Activated CD8-positive, alpha-beta memory T cell treated with anti-CD3 and anti-CD28 coated beads, Interleukin-2, amount 50 U/mL, for 1 hour (primary cell): ENCODE results near the gene MARVELD3.
"Not testable (repeated sequence)": the region's sequence is repeated elsewhere in the genome, so short reads cannot be mapped to it uniquely, and the experiment has no call there.

ENCODE experiments used
- DNase-seq: peaks from one replicate; pipeline ENCODE4 v3.0.0-alpha.2; 2020; ENCODE audit errors: extremely low read depth

MARVELD3 gene, protein sequence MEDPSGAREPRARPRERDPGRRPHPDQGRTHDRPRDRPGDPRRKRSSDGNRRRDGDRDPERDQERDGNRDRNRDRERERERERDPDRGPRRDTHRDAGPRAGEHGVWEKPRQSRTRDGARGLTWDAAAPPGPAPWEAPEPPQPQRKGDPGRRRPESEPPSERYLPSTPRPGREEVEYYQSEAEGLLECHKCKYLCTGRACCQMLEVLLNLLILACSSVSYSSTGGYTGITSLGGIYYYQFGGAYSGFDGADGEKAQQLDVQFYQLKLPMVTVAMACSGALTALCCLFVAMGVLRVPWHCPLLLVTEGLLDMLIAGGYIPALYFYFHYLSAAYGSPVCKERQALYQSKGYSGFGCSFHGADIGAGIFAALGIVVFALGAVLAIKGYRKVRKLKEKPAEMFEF

DNA sequence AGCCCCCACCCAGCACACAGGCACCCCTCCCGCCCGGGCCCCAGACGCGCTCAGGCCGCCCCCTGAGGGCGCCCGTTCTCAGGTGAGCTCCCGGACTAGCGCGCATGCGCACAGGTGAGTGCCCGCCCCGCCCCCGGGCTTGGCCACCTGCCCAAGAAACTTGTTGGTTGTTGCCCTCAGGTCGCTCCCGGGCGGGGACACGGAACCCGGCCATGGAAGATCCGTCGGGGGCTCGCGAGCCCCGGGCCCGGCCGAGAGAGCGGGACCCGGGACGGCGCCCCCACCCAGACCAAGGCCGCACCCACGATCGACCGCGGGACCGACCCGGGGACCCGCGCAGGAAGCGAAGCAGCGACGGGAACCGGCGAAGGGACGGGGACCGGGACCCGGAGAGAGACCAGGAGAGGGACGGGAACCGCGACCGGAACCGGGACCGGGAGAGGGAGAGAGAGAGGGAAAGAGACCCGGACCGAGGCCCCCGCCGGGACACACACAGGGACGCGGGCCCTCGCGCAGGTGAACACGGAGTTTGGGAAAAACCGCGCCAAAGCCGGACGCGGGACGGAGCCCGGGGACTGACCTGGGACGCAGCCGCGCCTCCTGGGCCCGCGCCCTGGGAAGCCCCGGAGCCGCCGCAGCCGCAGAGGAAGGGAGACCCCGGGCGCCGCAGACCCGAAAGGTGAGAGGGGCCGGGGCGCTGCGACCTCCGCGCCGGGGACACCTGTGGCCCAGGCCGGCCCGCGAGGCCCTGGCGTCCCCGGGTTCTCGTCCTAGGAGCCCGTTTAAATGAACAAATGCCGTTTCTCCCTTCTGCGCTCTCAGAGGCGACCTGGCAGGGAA lies at the start of gene MARVELD3:
MARVELD3 (plus strand) TSS at position 167 of the 840 bp plus-strand sequence; CDS start at position 213, 46 bp downstream.
- no peak for DNase-seq

DNA sequence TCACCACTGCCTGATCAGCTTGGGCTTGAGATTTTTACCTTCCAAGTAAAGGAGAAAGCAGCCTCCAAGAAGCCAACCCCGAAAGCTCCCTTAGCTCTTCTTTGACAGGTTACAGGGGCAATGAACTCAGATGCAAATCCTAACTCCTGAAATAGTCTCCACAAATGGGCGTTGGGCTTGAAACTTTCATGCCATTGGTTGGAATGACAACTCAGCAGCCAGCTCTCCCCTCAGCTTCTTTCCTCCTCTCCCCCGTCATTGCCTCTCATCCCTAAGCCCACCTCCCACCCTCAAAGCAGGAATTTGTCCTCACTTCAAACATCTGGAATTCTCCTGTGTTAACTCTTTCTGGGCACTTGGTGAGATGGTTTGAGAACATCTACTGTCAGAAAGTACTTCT lies 49.0 kb upstream of the MARVELD3 start, which contains the start of gene TAT:
TAT (minus strand) TSS at position 122 of the 400 bp plus-strand sequence. CDS start 677 bp downstream, outside the sequence.
- no peak for DNase-seq

DNA sequence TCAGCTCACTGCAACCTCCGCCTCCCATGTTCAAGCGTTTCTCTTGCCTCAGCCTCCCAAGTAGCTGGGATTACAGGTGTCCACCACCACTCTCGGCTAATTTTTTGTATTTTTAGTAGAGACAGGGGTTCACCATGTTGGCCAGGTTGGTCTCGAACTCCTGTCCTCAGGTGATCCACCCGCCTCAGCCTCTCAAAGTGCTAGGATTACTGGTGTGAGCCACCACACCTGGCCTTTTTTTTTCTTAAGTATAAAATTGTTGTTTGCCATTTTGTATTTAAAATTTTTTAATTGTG lies 43.5 kb upstream of the MARVELD3 start:
- DNase-seq, result not testable (repeated sequence)

DNA sequence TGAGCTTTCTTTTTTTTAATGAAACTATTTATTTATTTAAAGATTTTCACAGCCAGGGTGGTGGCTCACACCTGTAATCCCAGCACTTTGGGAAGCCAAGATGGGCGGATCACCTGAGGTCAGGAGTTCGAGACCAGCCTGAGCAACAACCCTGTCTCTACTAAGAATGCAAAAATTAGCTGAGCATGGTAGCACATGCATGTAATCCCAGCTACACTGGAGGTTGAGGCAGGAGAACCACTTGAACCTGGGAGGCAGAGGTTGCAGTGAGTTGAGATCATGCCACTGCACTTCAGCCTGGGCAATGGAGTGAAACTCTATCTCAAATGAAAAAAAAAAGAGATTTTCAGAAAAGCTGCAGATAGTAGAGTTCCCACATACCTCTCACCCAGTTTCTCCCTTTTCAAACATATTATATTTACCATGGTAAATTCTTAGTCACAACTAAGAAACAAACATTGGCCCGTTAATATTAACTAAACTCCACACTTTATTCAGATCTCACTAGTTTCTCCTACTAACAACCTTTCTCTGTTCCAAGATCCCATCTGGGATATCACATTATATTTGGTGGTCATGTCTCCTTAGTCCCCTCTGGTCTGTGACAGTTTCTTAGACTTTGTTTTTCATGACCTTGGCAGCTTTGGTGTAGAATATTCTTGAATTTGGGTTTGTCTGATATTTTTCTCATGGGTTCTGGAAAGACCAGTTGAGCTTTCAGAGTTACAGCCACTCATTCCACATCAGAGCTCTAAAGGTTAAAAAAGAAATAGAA lies 41.3 kb upstream of the MARVELD3 start:
- no peak for DNase-seq

DNA sequence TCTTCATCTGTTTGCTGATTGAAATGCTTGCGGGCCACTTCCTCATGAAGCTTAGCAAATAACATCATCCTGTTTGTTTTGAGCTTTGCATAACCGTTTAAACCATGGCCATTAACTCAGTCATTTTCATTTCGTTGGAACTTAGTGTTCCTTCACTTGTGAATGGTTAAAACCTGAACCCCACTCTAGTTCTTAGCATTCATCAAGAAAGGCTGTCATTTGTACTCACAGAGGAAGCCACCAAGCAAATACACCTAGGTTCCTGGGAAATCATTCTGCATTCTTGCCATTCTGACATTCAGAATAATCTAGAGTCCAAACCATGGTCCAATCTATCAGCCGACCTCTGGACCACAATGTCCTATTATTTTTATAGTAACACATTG lies 40.7 kb upstream of the MARVELD3 start:
- DNase-seq, result no peak

DNA sequence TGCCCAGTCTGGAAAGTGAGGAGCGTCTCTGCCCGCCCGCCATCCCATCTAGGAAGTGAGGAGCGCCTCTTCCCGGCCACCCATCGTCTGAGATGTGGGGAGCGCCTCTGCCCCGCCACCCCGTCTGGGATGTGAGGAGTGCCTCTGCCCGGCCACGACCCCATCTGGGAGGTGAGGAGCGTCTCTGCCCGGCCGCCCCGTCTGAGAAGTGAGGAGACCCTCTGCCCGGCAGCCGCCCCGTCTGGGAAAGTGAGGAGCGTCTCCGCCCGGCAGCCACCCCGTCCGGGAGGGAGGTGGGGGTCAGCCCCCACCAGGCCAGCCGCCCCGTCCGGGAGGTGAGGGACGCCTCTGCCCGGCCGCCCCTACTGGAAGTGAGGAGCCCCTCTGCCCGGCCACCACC lies 36.6 kb upstream of the MARVELD3 start:
- DNase-seq, result not testable (repeated sequence)

DNA sequence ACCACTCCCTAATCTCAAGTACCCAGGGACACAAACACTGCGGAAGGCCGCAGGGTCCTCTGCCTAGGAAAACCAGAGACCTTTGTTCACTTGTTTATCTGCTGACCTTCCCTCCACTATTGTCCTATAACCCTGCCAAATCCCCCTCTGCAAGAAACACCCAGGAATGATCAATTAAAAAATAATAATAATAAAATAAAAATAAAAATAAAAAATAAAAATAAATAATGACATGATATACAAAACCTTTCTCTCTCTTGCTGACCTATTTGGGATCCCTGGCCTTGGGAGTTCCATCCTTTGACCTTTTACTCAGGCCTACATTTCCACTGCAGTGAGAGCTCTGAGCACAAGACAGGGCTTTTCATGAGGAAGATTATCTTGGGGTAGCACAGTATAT lies 35.9 kb upstream of the MARVELD3 start:
- not testable (repeated sequence) for DNase-seq

DNA sequence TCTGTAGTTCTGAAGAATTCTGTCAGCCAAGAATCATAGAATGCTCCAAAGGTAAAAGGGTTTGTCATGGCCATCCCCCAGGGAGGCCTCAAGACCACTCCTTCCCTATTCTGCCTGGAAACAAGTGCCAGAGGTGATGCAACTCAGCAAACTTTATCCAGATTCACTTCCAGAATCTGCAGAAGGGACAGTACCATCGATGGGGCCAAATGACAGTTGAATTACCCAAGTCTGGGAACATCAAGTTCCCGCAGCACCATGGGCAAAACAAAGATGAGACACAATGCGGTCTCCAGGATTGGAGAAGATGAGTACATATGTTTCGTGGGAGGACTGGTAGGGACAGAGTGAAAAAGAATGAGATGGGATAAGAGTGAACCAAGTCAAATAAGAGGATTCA lies 35.4 kb upstream of the MARVELD3 start:
- DNase-seq, result no peak

DNA sequence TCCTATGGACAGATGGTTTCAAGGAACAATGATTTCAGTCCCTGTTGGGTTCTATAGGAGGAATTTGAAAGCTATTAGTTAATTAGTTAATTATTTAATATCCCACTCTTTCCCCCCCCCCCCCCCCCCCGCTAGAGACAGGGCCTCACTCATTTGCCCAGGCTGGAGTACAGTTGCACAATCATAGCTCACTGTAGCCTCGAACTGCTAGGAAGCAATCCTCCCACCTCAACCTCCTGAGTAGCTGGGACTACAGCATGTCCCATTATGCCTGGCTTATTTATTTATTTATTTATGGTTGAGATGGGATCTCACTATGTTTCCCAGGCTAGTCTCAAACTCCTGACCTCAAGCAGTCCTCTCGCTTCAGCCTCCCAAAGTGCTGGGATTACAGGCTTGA lies 34.1 kb upstream of the MARVELD3 start:
- no peak for DNase-seq

DNA sequence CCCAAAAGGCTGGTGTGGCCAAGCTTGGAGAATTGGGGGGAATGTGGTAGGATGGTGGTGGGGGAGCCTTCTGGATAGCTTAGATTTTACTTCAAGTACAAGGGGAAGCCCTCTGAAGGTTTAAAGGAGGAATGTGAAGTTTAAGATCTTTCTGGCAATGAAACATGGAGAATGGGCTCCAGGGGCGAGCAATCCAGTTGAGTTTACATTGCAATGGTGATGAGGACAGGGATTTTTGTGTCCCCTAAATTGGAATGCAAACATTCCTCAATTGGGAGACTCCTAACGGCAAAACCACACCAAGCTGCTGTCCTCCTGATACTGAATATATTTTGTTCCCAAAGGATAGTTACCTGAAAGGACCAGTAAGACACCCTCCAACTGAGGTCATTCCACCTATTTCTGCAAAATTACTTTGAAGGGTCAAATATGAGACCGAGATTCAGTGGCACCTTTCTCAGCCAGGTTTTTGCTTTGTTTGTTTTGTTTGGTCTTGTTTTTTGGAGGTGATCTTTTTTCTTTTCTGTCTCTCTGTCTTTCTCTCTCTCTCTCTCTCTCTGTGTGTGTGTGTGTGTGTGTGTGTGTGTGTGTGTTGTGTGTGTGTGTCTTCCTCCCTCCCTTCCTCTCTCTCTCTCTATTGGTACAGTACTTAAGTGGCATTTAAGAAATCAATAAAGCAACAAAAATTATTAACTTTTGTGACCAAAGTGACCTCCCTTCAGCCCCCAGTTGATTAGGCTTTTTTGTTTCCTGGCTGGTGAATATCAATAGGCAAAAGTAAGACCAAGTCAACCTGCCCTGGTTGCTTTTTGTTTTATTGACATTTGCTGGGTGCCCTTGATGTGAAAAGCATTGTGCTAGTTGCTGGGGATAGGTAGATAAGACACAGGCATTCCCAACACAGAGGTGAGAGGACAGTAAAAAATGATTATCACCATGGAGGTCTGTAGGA lies 32.7 kb upstream of the MARVELD3 start:
- DNase-seq, result no peak

DNA sequence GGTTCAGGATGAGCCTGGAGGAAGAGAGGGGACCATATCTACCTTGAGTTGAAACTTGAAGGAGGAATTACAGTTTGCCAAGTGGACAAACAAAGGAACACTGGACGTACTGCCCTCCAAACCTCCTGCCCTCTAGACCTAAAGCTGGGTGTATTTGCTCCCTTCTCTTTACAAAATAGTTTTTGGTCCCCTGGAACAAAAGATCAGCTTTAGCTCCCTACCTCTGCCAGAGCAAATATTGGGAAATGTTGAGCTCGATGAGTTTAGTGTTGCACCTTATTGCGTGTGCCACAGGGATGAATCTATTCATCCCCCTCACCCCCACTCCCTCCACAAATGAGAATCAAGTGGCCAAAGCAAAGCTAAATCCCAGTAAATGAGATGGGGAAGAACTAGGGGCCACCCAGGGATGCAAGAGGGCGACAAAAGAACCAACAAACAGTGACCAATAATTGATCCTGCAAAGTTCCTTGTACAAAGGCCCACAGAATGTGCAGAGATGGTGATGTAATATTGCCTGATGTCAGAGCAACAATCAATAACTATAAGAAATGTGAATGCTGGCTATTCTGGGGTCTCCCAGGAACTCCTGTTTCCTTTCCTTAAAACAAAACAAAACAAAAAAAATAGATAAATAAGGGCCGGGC lies 31.9 kb upstream of the MARVELD3 start:
- no peak for DNase-seq

DNA sequence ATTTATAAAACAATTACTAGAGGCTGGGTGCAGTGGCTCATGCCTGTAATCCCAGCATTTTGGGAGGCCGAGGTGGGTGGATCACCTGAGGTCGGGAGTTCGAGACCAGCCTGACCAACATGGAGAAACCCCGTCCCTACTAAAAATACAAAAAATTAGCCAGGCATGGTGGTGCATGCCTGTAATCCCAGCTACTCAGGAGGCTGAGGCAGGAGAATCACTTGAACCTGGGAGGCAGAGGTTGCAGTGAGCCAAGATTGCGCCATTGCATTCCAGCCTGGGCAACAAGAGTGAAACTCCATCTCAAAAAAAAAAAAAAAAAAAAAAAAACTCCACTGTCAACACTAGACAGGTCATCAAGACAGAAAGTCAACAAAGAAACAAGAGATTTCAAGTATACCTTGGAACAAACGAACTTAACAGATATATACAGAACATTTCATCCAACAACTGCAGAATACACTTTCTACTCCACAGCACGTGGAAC lies 30.6 kb upstream of the MARVELD3 start:
- DNase-seq, result not testable (repeated sequence)

DNA sequence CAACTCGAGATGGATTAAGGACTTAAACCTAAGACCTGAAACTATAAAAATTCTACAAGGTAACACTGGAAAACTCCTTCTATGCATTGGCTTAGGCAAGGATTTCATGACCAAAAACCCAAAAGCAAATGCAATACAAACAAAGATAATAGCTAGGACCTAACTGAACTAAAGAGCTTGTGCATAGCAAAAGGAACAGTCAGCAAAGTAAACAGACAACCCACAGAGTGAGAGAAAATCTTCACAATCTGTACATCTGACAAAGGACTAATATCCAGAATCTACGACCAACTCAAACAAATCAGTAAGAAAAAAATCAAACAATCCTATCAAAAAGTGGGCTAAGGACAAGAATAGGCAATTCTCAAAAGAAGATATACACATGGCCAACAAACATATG lies 27.6 kb upstream of the MARVELD3 start:
- not testable (repeated sequence) for DNase-seq

DNA sequence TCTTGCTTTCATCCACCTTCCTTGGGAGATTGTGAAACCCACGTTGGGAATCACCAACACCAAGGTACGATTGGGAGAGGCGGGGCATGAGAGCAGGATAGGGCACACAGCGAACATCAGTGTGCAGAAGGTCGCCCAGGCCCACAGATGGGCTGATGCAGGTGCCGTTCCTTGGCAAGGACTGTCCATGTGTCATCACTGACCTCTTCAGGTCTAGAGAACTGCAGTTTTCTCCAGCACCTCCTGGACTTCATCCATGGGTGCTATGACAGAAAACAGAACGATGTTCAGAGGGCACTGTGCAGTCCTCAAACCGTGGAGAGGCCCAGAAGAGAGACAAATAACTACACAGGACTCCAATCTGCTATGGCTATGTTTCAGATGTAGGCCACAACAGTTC lies 25.2 kb upstream of the MARVELD3 start:
- no peak for DNase-seq

DNA sequence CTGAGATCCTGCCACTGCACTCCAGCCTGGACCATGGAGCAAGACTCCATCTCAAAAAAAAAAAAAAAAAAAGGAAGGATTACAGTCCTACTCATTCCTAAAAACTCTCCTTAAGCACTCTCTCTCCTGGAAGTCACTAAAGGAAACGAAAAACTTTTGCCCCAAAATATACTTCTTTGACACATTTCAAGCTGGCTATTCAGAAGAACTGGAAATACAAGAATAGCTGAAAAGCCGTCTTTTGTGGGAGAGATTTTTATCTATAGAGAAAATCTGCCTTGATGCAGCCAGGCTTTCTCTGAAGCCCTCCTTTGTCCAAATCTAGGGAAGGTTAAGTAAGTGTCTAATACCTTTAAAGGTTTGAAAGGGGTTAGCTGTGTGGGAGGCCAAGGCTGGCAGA lies 16.9 kb upstream of the MARVELD3 start:
- DNase-seq, result no peak

DNA sequence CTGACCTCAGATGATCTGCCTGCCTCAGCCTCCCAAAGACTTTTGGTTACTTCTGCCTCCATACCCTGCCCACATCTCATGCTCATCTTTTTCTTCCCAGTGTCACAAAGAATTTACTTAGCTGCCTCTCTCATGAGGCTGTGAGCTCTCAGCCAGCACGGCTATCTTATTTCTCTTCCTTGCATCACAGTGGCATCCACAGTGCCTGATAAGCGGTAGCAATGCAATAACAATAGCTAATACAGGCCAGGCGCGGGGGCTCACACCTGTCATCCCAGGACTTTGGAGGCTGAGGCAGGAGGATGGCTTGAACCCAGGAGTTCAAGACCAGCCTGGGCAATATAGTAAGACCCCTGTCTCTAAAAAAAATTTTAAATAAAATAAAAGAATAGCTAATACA lies 15.5 kb upstream of the MARVELD3 start:
- no peak for DNase-seq

DNA sequence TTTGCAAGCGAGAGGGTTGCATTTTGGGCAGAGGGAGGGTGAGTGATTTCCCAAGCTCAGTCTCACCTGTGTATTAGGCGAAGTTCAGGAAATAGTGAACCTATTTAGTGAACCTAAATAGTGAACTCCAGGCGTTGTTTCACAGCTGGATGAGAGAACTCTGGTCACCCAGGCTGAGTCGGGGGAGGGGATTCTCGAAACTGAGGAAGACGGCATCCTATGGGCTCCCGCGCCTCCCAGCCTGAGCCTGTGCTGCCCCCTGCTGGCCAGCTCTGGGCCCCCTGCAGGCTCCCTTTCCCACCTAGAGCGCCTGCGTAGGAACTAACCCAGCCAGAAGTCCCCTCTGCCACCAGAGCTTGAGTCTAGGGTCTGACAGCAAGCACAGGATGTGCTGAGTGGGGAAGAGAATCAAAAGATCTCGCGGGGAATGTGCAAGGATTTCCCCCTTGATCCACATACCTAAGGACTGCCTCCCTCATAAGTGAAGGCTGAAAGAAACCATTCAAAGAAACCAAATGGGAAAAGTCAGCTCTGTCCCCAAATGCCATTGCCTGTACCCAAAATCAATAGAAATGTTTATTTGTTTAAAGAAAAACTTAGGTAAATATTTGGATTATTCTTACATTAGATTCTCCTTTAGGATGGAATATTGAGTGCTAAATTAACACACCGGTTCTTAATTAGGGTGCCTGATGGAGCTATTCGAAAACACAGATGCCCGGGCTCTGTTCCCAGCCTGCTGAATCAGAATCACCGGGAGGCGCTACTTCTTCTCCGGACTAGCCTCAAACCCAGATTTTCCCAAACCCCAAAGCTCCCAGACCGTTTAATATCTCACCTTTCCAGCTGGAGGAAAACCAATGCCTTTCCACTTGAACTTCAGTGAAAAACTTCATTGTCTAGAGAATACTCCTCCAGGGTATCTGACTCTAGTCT lies 14.8 kb upstream of the MARVELD3 start:
- peak; percentile 33 for DNase-seq

DNA sequence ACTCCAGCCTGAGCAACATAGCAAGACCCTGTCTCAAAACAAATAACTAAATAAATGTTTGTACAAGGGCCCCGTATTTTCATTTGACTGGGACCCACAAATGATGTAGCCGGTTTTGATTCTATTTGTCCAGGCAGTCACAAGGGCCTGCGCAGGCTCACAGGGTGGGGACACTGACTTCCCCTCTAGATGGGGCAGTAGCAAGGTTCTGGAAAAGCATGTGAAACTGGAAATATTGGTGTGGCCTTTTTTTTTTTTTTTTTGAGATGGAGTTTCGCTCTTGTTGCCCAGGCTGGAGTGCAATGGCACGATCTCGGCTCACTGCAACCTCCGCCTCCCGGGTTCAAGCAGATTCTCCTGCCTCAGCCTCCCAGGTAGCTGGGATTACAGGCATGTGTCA lies 11.0 kb upstream of the MARVELD3 start:
- not testable (repeated sequence) for DNase-seq

DNA sequence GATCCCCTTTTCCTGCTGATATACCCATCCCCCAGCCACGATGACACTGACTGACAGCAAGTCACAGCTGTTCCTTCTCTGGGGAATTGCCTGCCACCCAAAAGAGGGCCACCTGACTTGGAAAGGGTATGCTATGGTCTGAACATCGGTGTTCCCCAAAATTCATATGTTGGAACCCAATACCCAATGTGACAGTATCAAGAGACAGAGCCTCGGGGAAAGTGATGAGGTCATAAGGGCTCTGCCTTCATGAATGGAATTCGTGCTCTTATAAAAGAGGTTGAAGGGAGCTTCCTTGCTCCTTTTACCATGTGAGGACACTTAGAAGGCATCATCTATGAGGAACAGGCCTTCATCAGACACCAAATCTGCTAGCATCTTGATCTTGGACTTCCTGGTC lies 7.6 kb upstream of the MARVELD3 start:
- no peak for DNase-seq
